NCI-H2196 treated with DMSO at 0.1 percent for 48 hours (cell line): Measurements from ENCODE around the gene PAPOLG.
"Not testable (repeated sequence)": the region's sequence is repeated elsewhere in the genome, so short reads cannot be mapped to it uniquely, and the experiment has no call there.

Source experiments
- DNase-seq: peaks from one replicate; lab custom pipeline; 2025; ENCODE audit not compliant: unreplicated experiment; lab: John Stamatoyannopoulos, UW

Gene PAPOLG

GRCh38 chr2:60821587-60822302 lies 65.7 kb downstream of the PAPOLG start:
- no peak for DNase-seq

- DNase-seq: no peak
Observed at GRCh38 chr2:60822987-60823386, 66.9 kb downstream of the PAPOLG start.

- DNase-seq: no peak
Observed at GRCh38 chr2:60823694-60824305, 67.7 kb downstream of the PAPOLG start.

DNA sequence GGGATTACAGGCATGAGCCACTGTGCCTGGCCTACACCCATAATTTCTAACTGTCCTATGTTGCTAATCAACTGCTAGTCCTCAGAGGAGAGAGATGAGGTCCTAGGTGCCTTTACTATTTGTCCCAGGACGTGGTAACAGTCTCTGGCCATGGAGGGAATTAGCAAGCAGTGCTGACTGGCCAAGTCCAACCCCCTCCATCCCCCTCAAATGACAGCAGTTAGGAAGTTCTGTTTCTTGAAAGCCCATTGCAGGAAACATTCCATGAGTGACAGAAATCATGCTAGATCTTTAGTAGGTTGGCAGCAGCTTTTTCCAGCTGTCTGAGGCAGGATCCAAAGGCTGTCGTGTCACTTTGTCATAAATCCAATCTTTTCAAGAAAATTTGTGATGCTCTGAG lies 69.6 kb downstream of the PAPOLG start:
- DNase-seq: no peak

GRCh38 chr2:60826111-60826510 lies 70.0 kb downstream of the PAPOLG start:
- DNase-seq: no peak

- not testable (repeated sequence) for DNase-seq
Observed at GRCh38 chr2:60826860-60827259, 70.8 kb downstream of the PAPOLG start.

DNA sequence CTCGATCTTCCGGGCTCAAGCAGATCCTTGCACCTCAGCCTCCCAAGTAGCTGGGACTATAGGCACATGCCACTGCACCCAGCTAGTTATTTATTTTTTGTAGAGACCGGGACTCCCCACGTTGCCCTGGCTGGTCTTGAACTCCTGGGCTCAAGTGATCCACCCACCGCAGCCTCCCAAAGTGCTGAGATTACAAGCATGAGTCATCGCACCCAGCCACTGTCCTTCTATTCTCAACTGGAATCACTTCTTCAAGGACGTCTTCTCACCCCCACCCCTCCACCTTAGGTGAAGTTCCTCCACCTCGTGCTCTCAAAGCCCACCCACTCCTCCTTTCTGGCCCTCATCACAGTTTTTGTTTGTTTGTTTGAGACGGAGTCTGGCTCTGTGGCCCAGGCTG lies 71.3 kb downstream of the PAPOLG start:
- DNase-seq: no peak

DNA sequence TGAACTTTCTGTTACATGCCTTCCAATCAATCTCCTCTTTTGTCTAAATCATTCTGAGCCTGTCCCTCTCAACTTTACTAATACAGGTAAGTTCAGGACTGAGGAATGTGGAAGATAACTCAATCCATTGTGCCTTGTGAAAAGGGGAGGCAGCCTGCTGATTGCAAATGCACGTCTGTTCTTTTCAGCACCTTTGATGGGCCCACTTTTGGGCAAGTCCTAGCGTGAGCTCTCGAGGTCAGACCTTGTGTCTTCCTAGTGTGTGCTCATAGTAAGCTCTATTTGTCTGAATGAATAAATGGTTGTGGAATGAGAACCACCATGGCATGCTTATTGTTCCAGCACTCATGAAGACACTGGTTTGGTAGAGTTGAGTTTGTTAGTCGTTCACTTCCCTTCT lies 74.9 kb downstream of the PAPOLG start:
- DNase-seq: no peak

GRCh38 chr2:60831921-60832320 lies 75.9 kb downstream of the PAPOLG start:
- DNase-seq: no peak

GRCh38 chr2:60832621-60833020 lies 76.6 kb downstream of the PAPOLG start:
- DNase-seq: no peak

DNA sequence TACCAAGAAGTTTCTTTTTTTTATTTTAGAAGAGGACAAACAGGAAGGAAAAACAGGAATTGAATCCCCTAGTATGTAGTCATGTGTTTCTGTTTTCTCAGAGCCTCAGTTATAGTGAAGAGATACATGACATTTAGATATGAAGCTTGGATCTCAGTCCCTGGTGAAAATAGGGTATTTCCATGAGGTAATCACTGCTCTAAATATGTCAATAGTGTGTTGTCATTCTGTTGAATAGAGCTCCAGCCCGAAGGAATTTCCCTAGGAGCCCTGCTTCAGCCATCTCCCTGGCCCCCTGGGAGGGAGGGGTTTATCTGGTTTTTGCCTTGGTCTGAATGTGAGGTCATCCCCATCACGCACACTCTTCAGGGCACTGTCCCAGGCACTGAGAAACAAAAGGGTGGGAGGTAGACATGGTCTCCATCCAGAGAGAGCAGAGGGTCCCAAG lies 78.2 kb downstream of the PAPOLG start:
- DNase-seq: no peak

DNA sequence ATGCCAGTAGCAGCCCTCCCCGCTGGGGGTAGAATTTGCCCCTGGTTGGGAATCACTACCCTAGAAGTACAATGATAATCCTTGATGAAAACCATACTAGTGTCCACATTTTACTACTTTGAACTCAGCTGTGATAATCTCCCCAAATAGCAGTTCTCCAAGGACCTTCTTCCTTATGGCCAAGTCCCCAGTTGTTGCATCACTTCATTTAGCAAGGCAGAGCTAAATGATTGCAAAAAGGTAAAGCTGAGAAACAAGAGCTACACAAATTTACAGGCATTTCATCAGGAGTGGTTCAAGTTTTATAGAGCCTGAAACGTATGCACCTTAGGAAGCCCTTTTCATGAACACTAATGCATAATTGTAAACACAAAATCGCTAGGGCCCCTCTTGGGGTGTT lies 80.4 kb downstream of the PAPOLG start:
- DNase-seq: no peak

DNA sequence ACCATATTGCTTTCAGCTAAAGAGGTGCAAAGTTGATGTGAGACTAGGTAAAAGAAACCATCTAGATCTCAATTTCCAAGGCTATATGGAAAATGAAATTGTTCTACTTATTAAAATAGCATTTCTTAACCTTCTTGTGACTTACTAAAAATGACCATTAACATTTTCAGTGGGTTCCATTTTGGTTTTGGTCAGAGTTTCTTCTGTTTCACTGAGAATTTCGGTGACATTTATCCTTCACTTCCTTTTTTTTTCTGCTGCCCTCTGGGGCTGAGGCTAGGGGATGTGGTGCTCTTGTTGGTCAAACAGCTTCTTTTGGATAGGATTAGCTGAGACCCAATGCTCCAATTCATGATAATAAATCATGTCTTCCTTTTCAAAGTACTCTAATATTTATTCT lies 81.1 kb downstream of the PAPOLG start:
- DNase-seq: no peak

- no peak for DNase-seq
Observed at GRCh38 chr2:60838481-60838880, 82.4 kb downstream of the PAPOLG start.

DNA sequence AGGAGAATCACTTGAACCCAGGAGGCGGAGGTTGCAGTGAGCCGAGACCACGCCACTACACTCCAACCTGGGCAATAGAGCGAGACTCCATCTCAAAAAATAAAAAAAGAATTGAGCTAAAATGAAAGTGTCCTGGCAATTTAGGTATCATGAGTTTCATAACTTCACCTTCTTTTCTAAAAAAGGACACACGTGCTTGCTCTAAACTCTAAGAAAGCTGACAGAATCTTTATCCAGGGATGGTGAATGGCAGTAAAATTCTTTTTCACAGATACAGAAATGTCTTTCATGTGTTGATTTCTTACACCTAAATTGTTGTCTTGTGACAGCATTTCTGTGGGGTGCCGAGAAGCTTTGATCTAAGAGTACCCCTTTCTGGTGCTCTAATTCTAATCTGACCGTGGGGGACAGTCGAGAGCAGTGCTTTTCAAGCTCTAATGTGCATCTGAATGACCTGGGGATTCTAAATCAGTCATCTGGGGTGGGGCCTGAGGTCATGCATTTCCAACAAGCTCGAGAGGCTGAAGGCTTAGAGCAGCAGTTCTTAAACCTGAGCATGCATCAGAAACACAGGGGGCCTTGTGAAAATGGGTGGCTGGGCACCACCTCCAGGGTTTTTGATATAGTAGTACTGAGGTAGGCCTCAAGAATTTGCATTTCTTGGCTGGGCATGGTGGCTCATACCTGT lies 83.2 kb downstream of the PAPOLG start:
- DNase-seq: no peak

GRCh38 chr2:60840880-60841279 lies 84.8 kb downstream of the PAPOLG start:
- no peak for DNase-seq

- no peak for DNase-seq
Observed at GRCh38 chr2:60843006-60843405, 86.9 kb downstream of the PAPOLG start.

DNA sequence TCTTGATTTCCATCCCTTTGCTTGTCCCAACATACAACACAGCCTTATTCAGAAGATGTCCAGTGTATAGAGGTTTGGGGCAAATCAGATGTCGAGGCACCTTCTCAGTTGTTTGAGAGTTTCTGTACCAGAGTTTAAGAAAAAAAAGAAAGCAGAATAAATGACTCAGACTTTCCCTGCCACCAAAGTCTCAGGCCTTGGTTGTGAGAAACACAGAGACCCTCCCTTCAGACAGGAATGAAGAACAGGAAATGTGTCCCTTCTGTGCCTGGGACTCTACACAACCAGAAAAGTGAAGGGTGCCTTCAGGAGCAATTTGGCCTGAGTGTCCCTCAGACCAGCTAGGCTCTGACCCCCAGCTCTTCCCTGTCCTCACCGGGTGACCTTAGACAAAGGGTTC lies 88.0 kb downstream of the PAPOLG start:
- no peak for DNase-seq

DNA sequence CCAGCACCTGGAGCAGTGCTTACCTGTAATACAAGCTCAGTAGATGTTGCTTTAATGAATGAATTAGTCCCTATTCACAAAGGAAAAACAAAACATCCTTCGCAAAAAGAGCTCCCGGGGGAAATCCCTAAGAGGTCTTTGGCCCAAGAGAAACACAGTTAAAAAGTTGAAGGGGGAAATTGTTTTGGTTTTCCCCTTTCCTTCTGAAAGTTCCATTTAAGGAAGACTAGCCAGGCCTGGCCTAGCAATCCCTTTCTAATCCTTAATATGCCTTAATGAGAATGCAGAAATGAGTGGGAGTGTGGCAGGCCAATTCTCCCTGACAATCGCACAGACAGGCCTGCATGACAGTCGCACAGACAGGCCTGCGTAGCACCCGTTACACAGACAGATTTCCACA lies 91.8 kb downstream of the PAPOLG start:
- DNase-seq: no peak
